K562 (cell line): ENCODE data around the gene PLEKHM2. TPM values are rescaled to one million over a fixed set of nuclear protein-coding genes. Genes with fewer than 3 reads are reported as not detected.
A peak's percentile ranks its signal among the peaks of the same experiment; 100 is the strongest.

Source experiments
- ATAC-seq: fragments of 200-7000 bp; cut with Tn5 transposase; 3 replicates; pipeline ENCODE4 v1.9.1; 2020; ENCODE audit warnings: moderate library complexity
- BruUV-seq: library from RNA; stranded (reverse); fragments of 400-500 nt; replicated peaks from 2 replicates; lab custom pipeline; 2021; lab: Mats Ljungman, UMichigan
- CTCF ChIA-PET: fragments of 300-600 bp; formaldehyde crosslinking; extraction: SDS; loops from one replicate; lab custom pipeline; 2021; ENCODE audit warnings: low intra/inter-chr PET ratio; lab: Yijun Ruan, JAX
- POLR2A ChIA-PET: fragments of 300-600, 350-650 bp; sonication (Branson Sonifier 250); formaldehyde crosslinking; extraction: SDS; loops from one replicate; lab custom pipeline; 2021; ENCODE audit warnings: antibody characterized with exemption, inconsistent platforms; lab: Yijun Ruan, JAX
- DNase-seq, 4 experiments: peaks; one replicate each; pipeline versions ENCODE4 v3.0.0 to v3.0.0-alpha.2; 2011 to 2018; ENCODE audit warnings: low spot score in 3 of 4, mixed read lengths in 3 of 4; ENCODE audit errors: extremely low read depth in 1 of 4
- FAIRE-seq: peaks from 2 replicates; lab custom pipeline; 2011; peaks lifted over from hg19 to GRCh38; lab: Jason Lieb, UNC
- H2AFZ ChIP-seq: 2 replicates; pipeline ENCODE4 v1.6.0; 2011; ENCODE audit warnings: low read depth, low read length, control low read depth, inconsistent platforms
- H3K27ac ChIP-seq: fragments of 200-600 bp; 3 replicates; pipeline ENCODE4 v1.8.0; 2011; ENCODE audit warnings: low read depth, mild to moderate bottlenecking, control low read depth, inconsistent platforms, low read length, moderate library complexity, mixed read lengths; ENCODE audit errors: extremely low read depth
- H3K27me3 ChIP-seq, 2 experiments: fragments of 300-600 bp in 1 of 2; 2 replicates in 1 of 2; 3 replicates in 1 of 2; pipeline versions ENCODE4 v1.6.0 to v1.8.0; 2011; ENCODE audit warnings: inconsistent platforms in 2 of 2, low read length in 2 of 2, mild to moderate bottlenecking in 1 of 2, mixed read lengths in 1 of 2, moderate library complexity in 1 of 2; ENCODE audit not compliant: control insufficient read depth in 2 of 2, insufficient read depth in 2 of 2
- H3K36me3 ChIP-seq: fragments of 300-600 bp; 3 replicates; pipeline ENCODE4 v1.8.0; 2011; ENCODE audit warnings: mild to moderate bottlenecking, low read length, inconsistent platforms; ENCODE audit not compliant: control insufficient read depth, insufficient read depth
- H3K4me1 ChIP-seq, 2 experiments: fragments of 200-600 bp in 1 of 2; replicated peaks in 1 of 2; 2 replicates in 1 of 2; 3 replicates in 1 of 2; pipeline versions ENCODE4 v1.5.1 to v1.8.0; 2011; ENCODE audit warnings: inconsistent platforms in 2 of 2, low read length in 2 of 2, mild to moderate bottlenecking in 1 of 2, mixed read lengths in 1 of 2, moderate library complexity in 1 of 2; ENCODE audit not compliant: control insufficient read depth in 2 of 2, insufficient read depth in 2 of 2
- H3K4me2 ChIP-seq: 2 replicates; pipeline ENCODE4 v1.6.1; 2011; ENCODE audit warnings: low read length, control low read depth, inconsistent platforms, mixed read lengths; ENCODE audit not compliant: insufficient read depth
- H3K4me3 ChIP-seq: fragments of 200-600 bp; sonication (generic), shearing (Covaris generic); 2 replicates; pipeline ENCODE4 v1.5.1; 2016; ENCODE audit warnings: control low read depth, inconsistent platforms
- H3K79me2 ChIP-seq: fragments of 200-600 bp; 3 replicates; pipeline ENCODE4 v1.8.0; 2011; ENCODE audit warnings: low read length, inconsistent platforms; ENCODE audit not compliant: control insufficient read depth, insufficient read depth
- H3K9ac ChIP-seq, 2 experiments: 2 replicates each; pipeline versions ENCODE4 v1.6.0 to v1.6.1; 2011; ENCODE audit warnings: low read depth in 2 of 2, low read length in 2 of 2, control low read depth in 1 of 2, inconsistent platforms in 1 of 2, mild to moderate bottlenecking in 1 of 2, mixed read lengths in 1 of 2; ENCODE audit not compliant: insufficient read depth in 1 of 2
- H3K9me1 ChIP-seq: one replicate; pipeline ENCODE4 v1.6.0; 2011; ENCODE audit warnings: inconsistent platforms, mild to moderate bottlenecking, low read length, moderate library complexity; ENCODE audit not compliant: control insufficient read depth, insufficient read depth
- H3K9me3 ChIP-seq: replicated peaks from 2 replicates; pipeline ENCODE4 v1.5.1; 2011; ENCODE audit warnings: low read depth, low read length, inconsistent platforms; ENCODE audit not compliant: control insufficient read depth, insufficient read depth
- H4K20me1 ChIP-seq: replicated peaks from 2 replicates; pipeline ENCODE4 v1.6.1; 2011; ENCODE audit warnings: low read length, inconsistent platforms, mixed read lengths; ENCODE audit not compliant: control insufficient read depth, insufficient read depth
- ADNP ChIP-seq: fragments of 200-800 bp; sonication (Bioruptor generic); IDR thresholded peaks from 2 replicates; pipeline ENCODE4 v1.6.1; 2016; ENCODE audit warnings: missing genetic modification characterization, missing compliant biosample characterization
- ATF4 ChIP-seq: fragments of 450-650 bp; formaldehyde crosslinking; IDR thresholded peaks from 2 replicates; pipeline ENCODE4 v1.4.0; 2022; ENCODE audit warnings: mild to moderate bottlenecking, moderate library complexity
- BCOR ChIP-seq: fragments of 450-650 bp; IDR thresholded peaks from 2 replicates; pipeline ENCODE4 v1.6.1; 2016
- DIDO1 ChIP-seq: fragments of 450-650 bp; IDR thresholded peaks from 2 replicates; pipeline ENCODE4 v1.6.1; 2016; ENCODE audit warnings: low read depth, missing biosample characterization, missing genetic modification characterization
- HDAC2 ChIP-seq: fragments of 450-650 bp; IDR thresholded peaks from 2 replicates; pipeline ENCODE4 v1.6.1; 2016; ENCODE audit warnings: mild to moderate bottlenecking
- IFI16 ChIP-seq: fragments of 250-450 bp; sonication (Bioruptor Pico); IDR thresholded peaks from 2 replicates; pipeline ENCODE4 v2.1.2; 2022; ENCODE audit warnings: mild to moderate bottlenecking, inconsistent platforms
- KDM1A ChIP-seq, 2 experiments: fragments of 450-650 bp; IDR thresholded peaks; 2 replicates each; pipeline ENCODE4 v1.6.1; 2016; ENCODE audit warnings: mild to moderate bottlenecking in 2 of 2
- KLF16 ChIP-seq: IDR thresholded peaks from 2 replicates; pipeline ENCODE4 v1.6.1; 2016; ENCODE audit warnings: antibody characterized with exemption
- NFRKB ChIP-seq: fragments of 450-650 bp; IDR thresholded peaks from 2 replicates; pipeline ENCODE4 v1.6.1; 2016; ENCODE audit warnings: low read depth
- RBBP5 ChIP-seq: fragments of 200-600 bp; sonication (generic); IDR thresholded peaks from 2 replicates; pipeline ENCODE4 v1.6.1; 2012; ENCODE audit warnings: borderline replicate concordance, mild to moderate bottlenecking, low read length, control low read depth, inconsistent platforms; ENCODE audit not compliant: insufficient read depth, poor library complexity, severe bottlenecking
- SMAD4 ChIP-seq: fragments of 250-450 bp; sonication (Bioruptor Pico); conservative IDR thresholded peaks from 2 replicates; pipeline ENCODE4 v1.8.0; 2021; ENCODE audit warnings: inconsistent platforms, mild to moderate bottlenecking, moderate library complexity
- ZNF121 ChIP-seq: sonication (generic); formaldehyde crosslinking; conservative IDR thresholded peaks from 2 replicates; pipeline ENCODE4 v1.8.0; 2022; ENCODE audit warnings: missing genetic modification reagents
- ZNF507 ChIP-seq: conservative IDR thresholded peaks from 2 replicates; pipeline ENCODE4 v1.6.1; 2017; ENCODE audit warnings: missing genetic modification characterization, missing compliant biosample characterization
- WGBS: fragments of 100-300 bp; shearing (Covaris generic); methylation state at CpG from one replicate; pipeline ENCODE4 v1.1.6; 2016; ENCODE audit warnings: low coverage, mixed read lengths; ENCODE audit not compliant: insufficient coverage; ENCODE audit errors: missing lambda C conversion rate; 5-methylcytosine and 5-hydroxymethylcytosine counted together
- in situ Hi-C: fragments of 300-500 bp; cut with MboI; formaldehyde crosslinking; loops from 4 replicates; pipeline ENCODE4 v1.15.0; 2018; ENCODE audit warnings: inconsistent platforms, mixed read lengths
- intact Hi-C: fragments of 100-400 bp; cut with micrococcal nuclease; formaldehyde crosslinking; loops from 2 replicates; pipeline ENCODE4 v1.14.2; 2022
- polyA plus RNA-seq, 8 experiments: library from polyadenylated mRNA; depleted of rRNA in 4 of 8; stranded (reverse) in 5 of 8; unstranded in 3 of 8; fragments of >200 nt; fragmentation: Nextera tagmentation in 2 of 8; fragmentation: Illumina TruSeq in 1 of 8; extraction: Ambion mirVana in 2 of 8; extraction: Trizol in 1 of 8; gene quantifications; 2 replicates each; pipeline versions ENCODE4 v1.2.1 to v1.2.3, GENCODE V29; 2011 to 2014; ENCODE audit warnings: inconsistent platforms in 1 of 8, missing spikeins in 1 of 8
- total RNA-seq, 7 experiments: library from RNA; depleted of rRNA in 6 of 7; stranded (reverse); fragments of >200 nt in 6 of 7; fragmentation: Illumina TruSeq in 2 of 7; extraction: Trizol in 2 of 7; gene quantifications; 2 replicates each; pipeline versions ENCODE4 v1.2.1 to v1.2.3, GENCODE V29; 2011 to 2021; ENCODE audit warnings: low replicate concordance in 1 of 7

PLEKHM2 gene
- total and polyA plus RNA-seq, 9 of the 15 experiments (the other 6 are each of a cell fraction or from before 2014, with no cell fraction given), result 0.27 to 63.7 (median 33.2) TPM

GRCh38 chr1:15770313-15770962 is 86.3 kb downstream of the PLEKHM2 start:
- Histone ChIP-seq H3K4me3 (no peak overlapping the region), H3K79me2 (no peaks in the 10 kb centered on the region), H3K27ac (no peak overlapping the region), H3K36me3 (no peaks in the 10 kb centered on the region), H3K9me1 (no peaks in the 10 kb centered on the region), H3K4me2 (no peak overlapping the region), H3K9ac (no peak overlapping the region), H3K9me3 (no peaks in the 10 kb centered on the region; the same call in 1 of the 2 replicates), H4K20me1 (0 out of 2 replicates have a peak, but pooled peaks cover 1% of the 10 kb centered on the region), H3K4me1 (peaks cover 0 to 10% of the 10 kb centered on the region in 2 experiments; a peak in 3 of 5 replicates), H3K27me3 (peaks cover 27 to 65% of the 10 kb centered on the region in 2 experiments), H2AFZ (no peak overlapping the region)
- intact Hi-C loops (no loop called here), in situ Hi-C loops (no loop called here)
- WGBS, result 8% methylated on average over 14 of the region's 14 CpGs
- no TSS peak for BruUV-seq
- no peak for DNase-seq
- no peak for FAIRE-seq
- ChIA-PET POLR2A (interaction anchor here (0.6 kb wide), 1 partner anchor 186 kb away, joined by 3 read pairs; no protein-coding TSS in a partner anchor), CTCF (no interaction called here)
- no peak for ATAC-seq
- peak; percentile 75 for TF ChIP-seq ADNP (tag)
- TF ChIP-seq KDM1A (IDR thresholded peaks at IDR 0.05), result peak; percentile 22 to 38; a peak in 1 of 4 replicates
- no peak for TF ChIP-seq ATF4 (CRISPR knock-in tag)
- no peak for TF ChIP-seq DIDO1 (tag)
- no peak for TF ChIP-seq HDAC2
- TF ChIP-seq BCOR, result peak; percentile 71; the same call in 1 of the 2 replicates
- no peak for TF ChIP-seq IFI16
- TF ChIP-seq KLF16, result no peak
- TF ChIP-seq ZNF121 (CRISPR knock-in tag), result 0 out of 2 replicates have a peak, but pooled peaks have one; percentile 6
- no peak for TF ChIP-seq ZNF507 (tag)
- no peak for TF ChIP-seq SMAD4 (CRISPR knock-in tag)
- no peak for TF ChIP-seq RBBP5
- TF ChIP-seq NFRKB, result no peak
